OCI-LY7 (cell line): Measurements from ENCODE around the gene RPS21.

ENCODE experiments used
- EZH2phosphoT487 ChIP-seq: fragments of 200-600 bp; sonication (generic); IDR thresholded peaks from 2 replicates; pipeline ENCODE4 v1.6.1; 2018; ENCODE audit warnings: low read depth, borderline replicate concordance, mild to moderate bottlenecking, mixed run types, antibody characterized with exemption, low read length, moderate library complexity, mixed read lengths
- TF ChIP-seq, protein P1 (sequence below): fragments of 200-600 bp; sonication (generic); conservative IDR thresholded peaks from 2 replicates; pipeline ENCODE4 v1.5.1; 2014; ENCODE audit warnings: mild to moderate bottlenecking, antibody characterized with exemption, low read length, moderate library complexity, mixed read lengths

DNA sequence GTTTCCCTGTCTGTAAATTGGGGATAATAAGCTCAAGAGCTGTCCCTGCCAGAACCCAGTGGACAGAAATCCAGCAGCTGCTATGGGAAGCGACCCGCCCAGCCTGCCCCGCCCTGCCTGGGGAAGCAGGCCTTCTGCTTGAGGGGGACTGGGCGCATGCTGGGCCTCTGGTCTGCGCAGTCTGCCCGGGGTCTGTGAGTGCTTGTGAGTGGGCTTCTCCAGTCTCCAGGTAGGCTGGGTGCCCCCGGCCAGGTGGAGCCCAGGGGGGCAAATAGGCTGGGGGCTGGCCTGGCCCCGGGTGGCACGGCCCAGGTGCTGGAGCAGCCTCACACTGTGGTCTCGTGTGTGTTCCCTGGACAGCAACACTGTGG is 41.1 kb downstream of the RPS21 start:
- TF ChIP-seq, protein P1, sequence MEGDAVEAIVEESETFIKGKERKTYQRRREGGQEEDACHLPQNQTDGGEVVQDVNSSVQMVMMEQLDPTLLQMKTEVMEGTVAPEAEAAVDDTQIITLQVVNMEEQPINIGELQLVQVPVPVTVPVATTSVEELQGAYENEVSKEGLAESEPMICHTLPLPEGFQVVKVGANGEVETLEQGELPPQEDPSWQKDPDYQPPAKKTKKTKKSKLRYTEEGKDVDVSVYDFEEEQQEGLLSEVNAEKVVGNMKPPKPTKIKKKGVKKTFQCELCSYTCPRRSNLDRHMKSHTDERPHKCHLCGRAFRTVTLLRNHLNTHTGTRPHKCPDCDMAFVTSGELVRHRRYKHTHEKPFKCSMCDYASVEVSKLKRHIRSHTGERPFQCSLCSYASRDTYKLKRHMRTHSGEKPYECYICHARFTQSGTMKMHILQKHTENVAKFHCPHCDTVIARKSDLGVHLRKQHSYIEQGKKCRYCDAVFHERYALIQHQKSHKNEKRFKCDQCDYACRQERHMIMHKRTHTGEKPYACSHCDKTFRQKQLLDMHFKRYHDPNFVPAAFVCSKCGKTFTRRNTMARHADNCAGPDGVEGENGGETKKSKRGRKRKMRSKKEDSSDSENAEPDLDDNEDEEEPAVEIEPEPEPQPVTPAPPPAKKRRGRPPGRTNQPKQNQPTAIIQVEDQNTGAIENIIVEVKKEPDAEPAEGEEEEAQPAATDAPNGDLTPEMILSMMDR: no peak
- TF ChIP-seq EZH2phosphoT487: no peak
